GM19372 (cell line): Measurements from ENCODE around the gene LRMDA.

Experiments
- ATAC-seq: cut with Tn5 transposase; IDR thresholded peaks from one replicate; pipeline ENCODE4 v1.9.1; 2021; ENCODE audit warnings: mild to moderate bottlenecking, low read depth, moderate library complexity; ENCODE audit not compliant: unreplicated experiment

LRMDA gene

GRCh38 chr10:75418712-75419111 is 12.7 kb upstream of the LRMDA start:
- no peak for ATAC-seq

- no peak for ATAC-seq
Measured at GRCh38 chr10:75422913-75423312, 8.5 kb upstream of the LRMDA start.

- ATAC-seq, result no peak
Measured at GRCh38 chr10:75424571-75424970, 6.9 kb upstream of the LRMDA start.

- no peak for ATAC-seq
Measured at GRCh38 chr10:75425291-75426079, 5.9 kb upstream of the LRMDA start.

GRCh38 chr10:75426880-75427279 is 4.5 kb upstream of the LRMDA start:
- no peak for ATAC-seq

GRCh38 chr10:75427951-75428350 is 3.5 kb upstream of the LRMDA start:
- ATAC-seq, result no peak

GRCh38 chr10:75428434-75429158 is 2.8 kb upstream of the LRMDA start:
- ATAC-seq, result no peak

GRCh38 chr10:75429159-75429827 is 2.1 kb upstream of the LRMDA start:
- no peak for ATAC-seq

GRCh38 chr10:75430000-75430763 is 1.2 kb upstream of the LRMDA start:
- no peak for ATAC-seq

GRCh38 chr10:75432176-75432575 is 752 bp downstream of the LRMDA start:
- no peak for ATAC-seq

GRCh38 chr10:75432763-75433162 is 1.3 kb downstream of the LRMDA start:
- no peak for ATAC-seq

GRCh38 chr10:75433216-75433615 is 1.8 kb downstream of the LRMDA start:
- ATAC-seq, result no peak

- ATAC-seq, result no peak
Measured at GRCh38 chr10:75434291-75434690, 2.9 kb downstream of the LRMDA start.

GRCh38 chr10:75435291-75435690 is 3.9 kb downstream of the LRMDA start:
- no peak for ATAC-seq

GRCh38 chr10:75436896-75437295 is 5.5 kb downstream of the LRMDA start:
- no peak for ATAC-seq

GRCh38 chr10:75437693-75438092 is 6.3 kb downstream of the LRMDA start:
- no peak for ATAC-seq

GRCh38 chr10:75438275-75438674 is 6.9 kb downstream of the LRMDA start:
- ATAC-seq, result no peak

GRCh38 chr10:75439811-75440210 is 8.4 kb downstream of the LRMDA start:
- ATAC-seq, result no peak

- ATAC-seq, result no peak
Measured at GRCh38 chr10:75440271-75440793, 8.9 kb downstream of the LRMDA start.

GRCh38 chr10:75441196-75441595 is 9.8 kb downstream of the LRMDA start:
- no peak for ATAC-seq
